ENCODE data around the gene ADH5. TPM values are rescaled to one million over a fixed set of nuclear protein-coding genes. Genes with fewer than 3 reads are reported as not detected.
"Not testable (repeated sequence)": the region's sequence is repeated elsewhere in the genome, so short reads cannot be mapped to it uniquely, and the experiment has no call there.

Gene ADH5
- total RNA-seq, 1 experiment from 2014 or later = 176 TPM

DNA sequence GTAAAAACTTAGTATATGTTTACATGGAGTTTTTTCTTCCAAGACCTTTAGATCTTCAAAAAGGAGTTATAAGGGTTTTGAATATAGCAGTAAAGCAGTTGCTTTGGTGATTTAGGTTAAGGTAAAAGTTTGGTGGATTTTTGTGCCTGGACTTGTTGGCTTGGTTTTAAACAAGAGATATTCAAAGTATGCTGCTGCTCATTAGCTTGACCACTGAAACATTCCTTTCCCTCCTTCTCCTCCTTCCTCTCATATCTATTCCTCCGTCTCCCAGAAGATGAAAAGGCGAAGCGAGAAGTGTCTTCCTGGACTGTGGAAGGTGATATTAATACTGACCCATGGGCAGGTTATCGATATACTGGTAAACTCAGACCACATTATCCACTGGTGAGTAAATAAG is 54.6 kb downstream of the ADH5 start:
- no peak for DNase-seq (ENCODE audit: low read depth)

- DNase-seq (ENCODE audit: low read depth) = no peak
Measured at GRCh38 chr4:99029852-99030251, 58.7 kb downstream of the ADH5 start.

- no peak for DNase-seq (ENCODE audit: low read depth)
Measured at GRCh38 chr4:99029018-99029735, 59.4 kb downstream of the ADH5 start.

- no peak for DNase-seq (ENCODE audit: low read depth)
Measured at GRCh38 chr4:99028187-99028586, 60.4 kb downstream of the ADH5 start.

DNA sequence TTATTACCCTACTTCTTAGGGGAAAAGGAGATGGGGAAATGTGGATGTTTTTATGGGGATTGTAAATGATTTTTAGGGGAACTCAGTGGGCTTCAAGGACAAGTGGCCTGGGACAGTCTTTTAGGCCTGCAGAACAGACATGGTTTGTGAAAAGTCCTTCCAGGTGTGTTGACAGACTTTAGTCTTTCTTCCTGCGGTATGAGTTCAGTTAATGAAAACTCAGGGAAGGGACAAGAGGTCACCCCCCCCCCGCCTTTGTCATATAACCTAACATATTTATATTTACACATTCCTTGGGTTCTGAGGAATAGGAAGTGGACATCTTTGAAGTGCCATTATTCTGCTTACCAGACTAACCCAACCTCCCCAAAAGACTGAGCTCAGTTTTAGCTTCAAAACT is 61.3 kb downstream of the ADH5 start:
- DNase-seq (ENCODE audit: low read depth) = no peak

DNA sequence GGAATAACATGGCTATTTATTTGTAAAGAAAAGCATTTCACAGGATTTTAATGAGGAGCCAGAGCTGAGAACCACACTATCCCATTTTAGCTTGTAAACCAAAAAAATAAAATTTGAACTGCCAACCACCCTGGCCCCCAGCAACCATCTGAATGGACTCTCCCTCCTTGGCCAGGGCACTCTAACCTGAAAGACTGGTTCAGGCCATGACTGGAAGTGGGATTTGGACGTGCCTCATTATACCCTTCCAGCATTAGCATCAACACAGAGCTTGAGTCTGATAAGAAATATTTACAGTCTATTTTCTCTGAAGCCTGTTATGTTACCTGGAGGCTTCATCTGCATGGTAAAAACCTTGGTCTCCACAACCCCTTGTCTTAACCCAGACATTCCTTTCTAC is 63.1 kb downstream of the ADH5 start:
- no peak for DNase-seq (ENCODE audit: low read depth)

DNA sequence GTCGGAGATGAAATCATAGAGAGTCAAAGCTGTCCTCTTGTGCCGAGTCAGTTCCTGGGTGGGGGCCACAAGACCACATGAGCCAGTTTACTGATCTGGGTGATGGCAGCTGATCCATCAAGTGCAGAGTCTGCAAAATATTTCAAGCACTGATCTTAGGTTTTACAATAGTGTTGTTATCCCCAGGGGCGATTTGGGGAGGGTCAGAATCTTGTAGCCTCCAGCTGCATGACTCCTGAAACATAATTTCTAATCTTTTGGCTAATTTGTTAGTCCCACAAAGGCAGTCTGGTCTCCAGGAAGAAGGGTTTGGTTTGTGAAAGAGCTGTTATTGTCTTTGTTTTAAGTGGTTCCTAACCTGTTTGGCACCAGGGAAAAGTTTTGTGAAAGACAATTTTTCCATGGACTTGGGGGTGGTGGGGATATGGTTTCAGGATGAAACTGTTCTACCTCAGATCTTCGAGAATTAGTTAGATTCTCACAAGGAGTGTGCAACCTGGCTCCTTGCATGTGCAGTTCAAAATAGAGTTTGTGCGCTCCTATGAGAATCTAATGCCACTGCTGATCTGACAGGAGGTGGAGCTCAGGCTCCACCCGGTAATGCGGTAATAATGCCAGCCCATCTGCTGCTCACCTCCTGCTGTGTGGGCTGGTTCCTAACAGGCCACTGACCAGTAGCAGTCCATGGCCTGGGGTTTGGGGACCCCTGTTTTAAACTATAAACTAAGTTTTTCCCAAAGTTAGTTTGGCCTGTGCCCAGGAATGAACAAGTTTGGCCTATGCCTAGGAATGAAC is 63.9 kb downstream of the ADH5 start:
- DNase-seq (ENCODE audit: low read depth) = no peak

DNA sequence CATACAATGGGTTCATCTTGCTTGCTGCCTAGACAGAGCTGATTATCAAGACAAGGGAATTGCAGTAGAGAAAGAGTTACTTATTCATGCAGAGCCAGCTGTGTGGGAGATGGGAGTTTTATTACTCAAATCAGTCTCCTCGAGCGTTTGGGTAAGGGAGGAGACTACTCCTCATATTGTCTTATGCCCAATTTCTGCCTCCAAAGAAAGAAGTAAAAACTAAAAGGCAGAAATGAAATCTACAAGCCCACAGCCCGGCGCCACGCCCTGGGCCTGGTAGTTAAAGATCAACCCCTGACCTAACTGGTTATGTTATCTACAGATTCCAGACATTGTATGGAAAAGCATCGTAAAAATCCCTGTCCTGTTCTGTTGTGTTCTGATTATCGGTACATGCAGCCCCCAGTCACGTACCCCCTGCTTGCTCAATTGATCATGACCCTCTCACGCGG is 64.8 kb downstream of the ADH5 start:
- DNase-seq (ENCODE audit: low read depth) = not testable (repeated sequence)

- DNase-seq (ENCODE audit: low read depth) = no peak
Measured at GRCh38 chr4:99022566-99022965, 66.0 kb downstream of the ADH5 start.

DNA sequence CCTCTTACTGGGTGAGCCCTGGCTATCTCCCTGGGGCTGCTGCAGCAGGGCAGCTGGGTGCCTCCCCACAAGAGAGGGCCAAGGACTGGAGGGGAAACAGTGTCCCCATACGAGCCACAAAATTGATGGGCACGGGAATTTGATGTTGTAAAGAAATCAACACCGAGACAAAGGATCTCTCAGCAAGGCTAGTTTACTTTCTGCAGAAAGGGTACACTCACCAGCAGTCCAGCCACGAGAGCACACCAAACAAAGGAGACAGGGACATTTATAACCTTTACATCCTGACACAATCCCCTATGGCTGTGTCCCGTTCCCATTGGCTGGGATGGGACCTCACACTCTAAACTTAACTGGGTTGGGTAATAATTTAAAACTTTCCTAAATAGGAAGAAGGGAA is 67.2 kb downstream of the ADH5 start:
- DNase-seq (ENCODE audit: low read depth) = no peak

Other genes starting within 250 kb of the ADH5 start
- 204 and 216 TPM in 2 replicates for gene EIF4E, start 159.7 kb downstream of the ADH5 start, total RNA-seq (2014; rRNA removed; shearing (Covaris generic))
- 95.1 and 102 TPM in 2 replicates for gene METAP1, start 93.1 kb downstream of the ADH5 start, total RNA-seq (2014; rRNA removed; shearing (Covaris generic))
- gene ADH4, start 55.5 kb upstream of the ADH5 start, total RNA-seq (2014; rRNA removed; shearing (Covaris generic)) = not detected in 2 replicates
- gene ADH6, start 130.5 kb upstream of the ADH5 start, total RNA-seq (2014; rRNA removed; shearing (Covaris generic)) = not detected in 2 replicates
- not detected in 2 replicates for gene ADH1A, start 202.2 kb upstream of the ADH5 start, total RNA-seq (2014; rRNA removed; shearing (Covaris generic))
- not detected in 2 replicates for gene ADH1B, start 232.6 kb upstream of the ADH5 start, total RNA-seq (2014; rRNA removed; shearing (Covaris generic))

Measured in HT1080 (cell line).